PC-3 (cell line): Measurements from ENCODE around the gene ZNF385B. TPM values are rescaled to one million over a fixed set of nuclear protein-coding genes. Genes with fewer than 3 reads are reported as not detected.
A peak's percentile ranks its signal among the peaks of the same experiment; 100 is the strongest.

Experiments
- ATAC-seq: fragments of 200-7000 bp; cut with Tn5 transposase; 2 replicates; pipeline ENCODE4 v1.9.1; 2020; ENCODE audit warnings: mild to moderate bottlenecking, moderate library complexity
- BruUV-seq: library from RNA; stranded (reverse); fragments of 400-500 nt; replicated peaks from 2 replicates; lab custom pipeline; 2021; lab: Mats Ljungman, UMichigan
- CTCF ChIA-PET: fragments of 300-600 bp; sonication (Branson Sonifier 250); formaldehyde crosslinking; loops from one replicate; lab custom pipeline; 2022; ENCODE audit warnings: antibody characterized with exemption; lab: Charles Lee
- POLR2A ChIA-PET: fragments of 300-600 bp; sonication (Branson Sonifier 250); formaldehyde crosslinking; loops from one replicate; lab custom pipeline; 2022; ENCODE audit warnings: antibody characterized with exemption; ENCODE audit not compliant: unreplicated experiment; lab: Charles Lee
- DNase-seq: peaks from one replicate; pipeline ENCODE4 v3.0.0-alpha.2; 2015
- H2AFZ ChIP-seq: fragments of 300-600 bp; sonication (generic); 2 replicates; pipeline ENCODE4 v1.6.0; 2016; ENCODE audit warnings: antibody characterized with exemption, low read length
- H3F3A ChIP-seq: fragments of 300-600 bp; sonication (generic); one replicate; pipeline ENCODE4 v1.6.0; 2017; ENCODE audit warnings: antibody characterized with exemption, low read length, control low read depth, mild to moderate bottlenecking; ENCODE audit not compliant: unreplicated experiment
- H3K27ac ChIP-seq: fragments of 300-600 bp; sonication (generic); 2 replicates; pipeline ENCODE4 v1.5.1; 2016; ENCODE audit warnings: mild to moderate bottlenecking, low read length
- H3K27me3 ChIP-seq: fragments of 300-600 bp; sonication (generic); 2 replicates; pipeline ENCODE4 v1.6.1; 2016; ENCODE audit warnings: low read length, mixed read lengths
- H3K36me3 ChIP-seq: fragments of 300-600 bp; sonication (generic); 2 replicates; pipeline ENCODE4 v1.6.1; 2016; ENCODE audit warnings: low read depth, mixed run types, low read length, mixed read lengths
- H3K4me1 ChIP-seq: fragments of 300-600 bp; sonication (generic); 2 replicates; pipeline ENCODE4 v1.5.1; 2016; ENCODE audit warnings: low read length; ENCODE audit not compliant: insufficient read depth
- H3K4me2 ChIP-seq: fragments of 300-600 bp; sonication (generic); 2 replicates; pipeline ENCODE4 v1.6.0; 2016; ENCODE audit warnings: low read length
- H3K4me3 ChIP-seq: fragments of 300-600 bp; sonication (generic); 2 replicates; pipeline ENCODE4 v1.5.1; 2016; ENCODE audit warnings: mild to moderate bottlenecking, low read length, mixed read lengths
- H3K79me2 ChIP-seq: fragments of 300-600 bp; sonication (generic); 2 replicates; pipeline ENCODE4 v1.6.1; 2017; ENCODE audit warnings: low read length, mixed read lengths
- H3K9ac ChIP-seq: fragments of 300-600 bp; sonication (generic); 2 replicates; pipeline ENCODE4 v1.6.0; 2016; ENCODE audit warnings: mild to moderate bottlenecking, low read length
- H3K9me2 ChIP-seq: fragments of 300-600 bp; sonication (generic); replicated peaks from 2 replicates; pipeline ENCODE4 v1.6.1; 2016; ENCODE audit warnings: mixed run types, low read length, mixed read lengths
- H3K9me3 ChIP-seq: fragments of 300-600 bp; sonication (generic); 2 replicates; pipeline ENCODE4 v1.6.1; 2016; ENCODE audit warnings: low read length, mixed read lengths
- H4K20me1 ChIP-seq: fragments of 300-600 bp; sonication (generic); 2 replicates; pipeline ENCODE4 v1.6.1; 2016; ENCODE audit warnings: low read length, mixed read lengths
- CTCF ChIP-seq: fragments of 300-600 bp; sonication (generic); conservative IDR thresholded peaks from 2 replicates; pipeline ENCODE4 v1.5.1; 2017; ENCODE audit warnings: antibody characterized with exemption, low read depth, mild to moderate bottlenecking, low read length
- EZH2 ChIP-seq: fragments of 300-600 bp; sonication (generic); IDR thresholded peaks from one replicate; pipeline ENCODE4 v1.6.1; 2017; ENCODE audit warnings: antibody characterized with exemption, mild to moderate bottlenecking, low read length; ENCODE audit not compliant: unreplicated experiment
- EZH2phosphoT487 ChIP-seq: fragments of 300-600 bp; sonication (generic); IDR thresholded peaks from 2 replicates; pipeline ENCODE4 v1.6.1; 2018; ENCODE audit warnings: mild to moderate bottlenecking, antibody characterized with exemption, low read length, borderline replicate concordance
- intact Hi-C: fragments of 100-400 bp; cut with micrococcal nuclease; formaldehyde crosslinking; loops from 2 replicates; pipeline ENCODE4 v1.9.0; 2023
- total RNA-seq: library from RNA; depleted of rRNA; stranded (reverse); fragments of >200 nt; gene quantifications from 2 replicates; pipeline ENCODE4 v1.2.3, GENCODE V29; 2014

ZNF385B gene
- total RNA-seq, 1 experiment from 2014 or later: 2.4 TPM

- POLR2A ChIA-PET: no interaction called here
- no peak for DNase-seq
- H3K4me1 ChIP-seq: no peaks in the 10 kb centered on the region
- H2AFZ ChIP-seq: no peak overlapping the region
- H3K9ac ChIP-seq: no peak overlapping the region
- no peak for TF ChIP-seq EZH2
- TF ChIP-seq CTCF: no peak
- TF ChIP-seq EZH2phosphoT487: no peak
- no TSS peak for BruUV-seq
- CTCF ChIA-PET: no interaction called here
- no peaks in the 10 kb centered on the region for H3K27me3 ChIP-seq
- no peak for ATAC-seq
- H3F3A ChIP-seq: no peaks in the 10 kb centered on the region
- no peaks in the 10 kb centered on the region for H3K9me2 ChIP-seq
- no peak overlapping the region for H3K4me2 ChIP-seq
- no peaks in the 10 kb centered on the region for H4K20me1 ChIP-seq
- no peaks in the 10 kb centered on the region for H3K9me3 ChIP-seq
- no peak overlapping the region for H3K4me3 ChIP-seq
- no peaks in the 10 kb centered on the region for H3K79me2 ChIP-seq
- no peak overlapping the region for H3K27ac ChIP-seq
- intact Hi-C loops: no loop called here
- H3K36me3 ChIP-seq: no peaks in the 10 kb centered on the region
Measured at GRCh38 chr2:179626261-179626660, 235.2 kb downstream of the ZNF385B start.

GRCh38 chr2:179622635-179623300 lies 238.6 kb downstream of the ZNF385B start:
- no peak overlapping the region for H3K4me2 ChIP-seq
- H3K9me3 ChIP-seq: no peaks in the 10 kb centered on the region
- no peak overlapping the region for H2AFZ ChIP-seq
- CTCF ChIA-PET: no interaction called here
- no peak overlapping the region for H3K27ac ChIP-seq
- BruUV-seq: no TSS peak
- POLR2A ChIA-PET: no interaction called here
- DNase-seq (no peak), ATAC-seq (no peak)
- TF ChIP-seq EZH2 (no peak), CTCF (no peak), EZH2phosphoT487 (no peak)
- no peaks in the 10 kb centered on the region for H3K27me3 ChIP-seq
- intact Hi-C loops: no loop called here
- no peaks in the 10 kb centered on the region for H4K20me1 ChIP-seq
- no peaks in the 10 kb centered on the region for H3K4me1 ChIP-seq
- no peaks in the 10 kb centered on the region for H3K79me2 ChIP-seq
- H3K9ac ChIP-seq: no peak overlapping the region
- H3K4me3 ChIP-seq: no peak overlapping the region
- H3K36me3 ChIP-seq: no peaks in the 10 kb centered on the region
- no peaks in the 10 kb centered on the region for H3F3A ChIP-seq
- H3K9me2 ChIP-seq: no peaks in the 10 kb centered on the region

GRCh38 chr2:179622112-179622511 lies 239.3 kb downstream of the ZNF385B start:
- Histone ChIP-seq H4K20me1 (no peaks in the 10 kb centered on the region), H3K4me2 (no peak overlapping the region), H3K4me3 (no peak overlapping the region), H3K4me1 (no peaks in the 10 kb centered on the region), H3K9me3 (no peaks in the 10 kb centered on the region), H2AFZ (no peak overlapping the region), H3K36me3 (no peaks in the 10 kb centered on the region), H3K27me3 (no peaks in the 10 kb centered on the region), H3F3A (no peaks in the 10 kb centered on the region), H3K79me2 (no peaks in the 10 kb centered on the region), H3K27ac (no peak overlapping the region), H3K9me2 (no peaks in the 10 kb centered on the region), H3K9ac (no peak overlapping the region)
- BruUV-seq: no TSS peak
- POLR2A ChIA-PET: no interaction called here
- intact Hi-C loops: no loop called here
- ATAC-seq: no peak
- CTCF ChIA-PET: no interaction called here
- peak; percentile 11 for DNase-seq
- TF ChIP-seq EZH2 (no peak), CTCF (no peak), EZH2phosphoT487 (no peak)
